ENCODE data around the gene HLA-B.

HLA-B gene

GRCh38 chr6:31351401-31352309 lies 5.3 kb downstream of the HLA-B start:
- DNase-seq = no peak

- DNase-seq = no peak
These were observed 6.0 kb downstream of the HLA-B start for GRCh38 chr6:31351033-31351380.

DNA sequence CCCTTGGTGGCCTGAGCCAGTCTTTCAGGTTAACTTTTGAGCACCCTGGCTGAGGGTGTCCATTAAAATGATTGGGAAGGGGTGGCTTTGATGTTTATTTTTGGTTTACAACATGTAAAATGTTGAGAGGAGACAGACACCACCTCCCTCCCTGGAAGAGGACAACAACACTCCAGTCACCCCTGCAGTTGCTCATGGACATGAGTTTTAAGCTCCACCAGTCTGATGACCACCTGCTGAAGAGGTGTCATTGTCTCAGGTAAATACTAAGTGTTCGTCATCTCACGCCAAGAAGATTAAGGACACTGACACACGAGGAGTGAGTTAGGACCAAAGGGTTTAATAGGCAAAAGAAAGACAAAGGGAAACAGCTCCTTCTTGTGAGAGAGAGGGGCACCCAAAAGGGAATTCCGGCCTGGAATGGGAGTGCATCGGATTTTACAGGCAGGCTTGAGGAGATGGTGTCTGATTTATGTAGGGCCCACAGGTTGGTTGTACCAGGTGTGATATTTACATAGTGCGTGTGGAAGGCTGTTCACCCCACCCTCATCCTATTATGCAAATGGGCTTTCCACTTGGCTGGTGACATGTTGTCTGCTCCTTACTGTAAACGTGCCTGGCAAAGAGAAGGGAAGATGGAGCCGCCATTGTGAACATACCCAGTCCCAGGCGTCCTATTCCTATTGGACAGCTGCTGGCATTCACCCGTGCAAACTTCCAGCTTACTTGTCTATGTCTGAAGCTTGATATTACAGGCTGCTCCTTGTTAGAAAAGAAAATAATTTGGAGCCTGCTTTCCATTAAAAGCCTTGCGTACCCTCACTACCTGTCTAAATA lies 6.6 kb downstream of the HLA-B start:
- no peak for DNase-seq

- DNase-seq = no peak
These were observed 7.7 kb downstream of the HLA-B start for GRCh38 chr6:31349301-31349700.

GRCh38 chr6:31345026-31345730 lies 11.8 kb downstream of the HLA-B start:
- DNase-seq = no peak

DNA sequence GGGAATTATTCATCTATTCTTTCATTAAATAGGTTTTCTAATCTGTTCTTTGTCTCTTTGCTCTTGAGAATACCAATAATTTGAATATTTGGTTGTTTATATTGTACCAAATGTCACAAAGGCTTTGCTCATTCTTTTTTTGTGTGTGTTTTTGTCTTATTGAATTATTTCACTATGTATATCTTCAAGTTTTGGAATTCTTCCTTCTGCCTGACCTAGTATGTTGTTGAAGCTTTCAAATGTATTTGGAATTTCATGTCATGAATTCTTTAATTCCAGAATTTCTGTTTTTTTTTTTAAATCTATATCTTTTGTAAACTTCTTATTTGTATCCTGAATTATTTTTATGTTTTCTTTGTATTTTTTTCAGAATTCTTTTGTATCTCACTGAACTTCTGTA lies 16.8 kb downstream of the HLA-B start:
- no peak for DNase-seq

DNA sequence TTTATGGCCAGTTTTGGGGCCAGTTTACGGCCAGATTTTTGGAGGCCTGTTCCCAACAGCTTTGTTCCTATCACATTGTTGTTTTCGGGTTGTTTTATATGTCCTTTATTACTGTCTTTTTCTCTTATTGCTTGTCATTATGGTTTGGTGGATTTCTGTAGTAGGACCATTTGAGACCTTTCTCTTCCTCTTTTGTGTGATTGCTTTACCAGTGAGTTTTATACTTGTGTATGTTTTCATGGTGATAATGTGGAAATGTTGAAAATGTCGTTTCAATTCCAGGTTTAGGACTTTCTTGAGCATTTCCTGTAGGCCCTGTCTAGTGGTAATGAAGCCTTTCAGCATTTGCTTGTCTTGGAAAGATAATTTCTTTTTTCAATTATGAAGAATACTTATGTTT lies 17.8 kb downstream of the HLA-B start:
- DNase-seq = no peak

GRCh38 chr6:31336896-31337496 lies 20.0 kb downstream of the HLA-B start:
- no peak for DNase-seq

- no peak for DNase-seq
These were observed 24.1 kb downstream of the HLA-B start for GRCh38 chr6:31332637-31333602.

- no peak for DNase-seq
These were observed 28.5 kb downstream of the HLA-B start for GRCh38 chr6:31328355-31328960.

GRCh38 chr6:31321820-31322219 lies 35.2 kb downstream of the HLA-B start:
- no peak for DNase-seq

DNA sequence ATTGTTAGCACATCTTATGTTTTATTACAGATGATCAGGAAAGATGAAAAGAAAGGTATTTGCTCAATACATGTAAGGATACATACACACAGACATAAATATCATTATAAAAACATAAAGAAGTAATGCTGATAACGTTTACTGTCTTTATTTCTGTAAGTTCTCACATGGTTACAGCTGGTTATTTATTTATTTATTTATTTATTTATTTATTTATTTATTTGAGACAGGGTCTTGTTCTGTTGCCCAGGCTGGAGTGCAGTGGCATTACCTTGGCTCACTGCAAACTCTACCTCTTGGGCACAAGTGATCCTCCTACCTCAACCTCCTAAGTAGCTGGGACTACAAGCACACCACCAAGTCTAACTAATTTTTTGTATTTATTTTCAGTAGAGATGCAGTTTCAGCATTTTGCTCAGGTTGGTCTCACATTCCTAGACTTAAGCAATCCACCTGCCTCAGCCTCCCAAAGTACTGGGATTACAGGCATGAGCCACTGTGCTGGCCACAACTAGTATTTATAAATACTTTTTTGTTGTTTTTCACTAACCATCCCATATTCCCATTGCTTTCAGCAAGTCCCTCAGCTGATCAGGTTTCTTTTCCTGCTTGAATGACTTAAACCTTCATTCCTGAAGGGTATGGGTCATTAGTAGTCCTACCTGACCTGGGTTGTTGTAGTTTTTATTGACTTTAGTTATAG lies 35.8 kb downstream of the HLA-B start:
- no peak for DNase-seq

DNA sequence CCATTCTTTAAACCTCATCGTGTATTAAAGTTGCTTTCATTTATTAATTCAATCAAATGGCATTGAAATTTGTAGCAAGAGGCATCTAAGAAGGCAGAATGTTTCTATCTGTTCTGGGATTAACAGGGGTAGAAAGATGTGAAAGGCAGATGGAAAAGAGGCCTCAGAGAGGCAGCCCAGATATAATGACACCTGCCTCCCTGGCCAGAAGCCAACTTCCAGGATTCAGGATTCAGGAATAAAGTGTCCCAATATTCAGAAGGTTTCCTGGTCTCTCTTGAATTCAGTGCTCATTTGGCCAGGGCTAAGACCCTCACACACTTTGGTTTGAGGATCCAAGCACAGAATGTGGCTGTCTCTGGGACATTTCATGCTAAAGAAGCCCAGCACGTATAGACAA lies 39.9 kb downstream of the HLA-B start:
- DNase-seq = no peak

GRCh38 chr6:31309641-31310040 lies 47.3 kb downstream of the HLA-B start:
- no peak for DNase-seq

GRCh38 chr6:31308845-31309175 lies 48.2 kb downstream of the HLA-B start:
- no peak for DNase-seq

DNA sequence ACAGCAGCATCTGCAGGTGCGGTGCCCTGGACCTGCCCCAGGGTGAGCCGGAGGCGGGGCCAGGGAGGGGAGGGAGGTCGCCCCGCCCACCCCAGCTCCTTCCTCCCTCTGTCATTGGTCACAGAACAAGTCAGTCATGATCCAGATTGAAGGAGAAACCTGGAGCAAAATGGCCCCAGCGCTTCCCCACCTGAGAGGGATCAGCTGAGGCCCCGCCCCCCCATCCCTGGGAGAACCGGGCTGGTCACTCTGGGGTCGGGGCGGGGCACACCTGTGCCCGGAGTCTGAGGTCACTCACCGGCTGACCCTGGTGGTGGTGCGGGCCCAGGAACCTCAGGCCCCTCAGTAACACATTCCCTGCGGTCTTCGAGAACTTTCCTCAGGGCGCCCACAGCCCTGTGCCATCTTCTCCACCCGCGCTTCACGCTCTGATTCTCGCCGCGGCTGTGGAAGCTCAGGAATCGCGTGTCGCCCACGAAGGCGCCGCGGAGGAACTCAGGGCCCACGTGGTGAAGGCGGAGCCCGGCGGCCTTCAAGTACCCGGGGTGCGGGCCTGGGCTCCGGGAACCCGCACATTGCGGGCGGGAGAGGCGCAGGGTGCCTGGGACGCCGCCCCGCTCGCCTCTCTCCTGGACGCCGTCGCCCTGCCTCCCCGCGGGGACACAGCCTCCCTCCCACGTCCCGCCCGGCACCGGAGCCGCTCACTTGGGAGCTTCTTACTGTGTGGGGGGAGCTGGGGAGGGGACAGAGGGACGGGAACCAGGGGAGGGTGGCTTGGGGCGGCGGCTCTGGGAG lies 48.7 kb downstream of the HLA-B start:
- no peak for DNase-seq

DNA sequence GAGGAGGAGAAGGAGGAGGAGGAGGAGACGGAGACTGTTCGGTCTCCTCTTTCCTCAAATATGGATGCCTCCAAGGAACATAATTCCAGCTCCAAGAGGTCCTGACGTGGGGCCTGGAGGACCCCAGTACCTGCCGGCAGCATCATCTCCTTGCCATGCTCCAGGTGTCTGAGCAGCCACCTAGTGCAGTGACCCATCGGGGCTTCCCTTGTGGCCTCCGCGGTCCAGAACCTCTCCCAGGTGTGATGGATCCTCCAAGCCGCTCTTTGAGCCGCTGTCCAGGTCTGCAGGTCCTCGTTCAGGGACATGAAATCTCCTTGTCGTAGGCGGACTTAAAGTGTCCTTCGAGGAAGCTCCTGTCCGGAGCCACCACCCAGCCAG lies 49.3 kb downstream of the HLA-B start:
- no peak for DNase-seq

GRCh38 chr6:31305703-31306219 lies 51.2 kb downstream of the HLA-B start:
- no peak for DNase-seq

DNA sequence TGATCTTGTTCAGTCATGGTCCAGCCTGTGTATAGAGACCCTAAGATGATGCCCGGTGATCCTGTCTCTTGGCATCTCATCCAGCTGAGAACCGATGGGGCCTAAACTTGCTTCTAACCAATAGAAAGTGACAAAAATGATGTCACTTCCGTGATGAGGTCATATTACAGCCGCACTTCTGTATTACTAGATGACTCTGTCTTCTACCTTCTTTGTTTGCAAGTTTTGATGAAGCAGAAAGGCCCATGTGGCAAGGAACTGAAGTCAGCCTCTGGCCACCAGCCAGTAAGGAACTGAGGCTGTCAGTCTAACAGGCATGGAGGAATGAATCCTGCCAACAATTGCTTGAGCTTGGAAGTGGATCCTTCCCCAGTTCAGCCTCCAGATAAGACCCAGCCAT lies 52.3 kb downstream of the HLA-B start:
- no peak for DNase-seq
